Astrocyte (in vitro differentiated cells and primary cell): ENCODE results near the gene MSS51.

Source experiments
- EZH2 ChIP-seq: IDR thresholded peaks from 2 replicates; pipeline ENCODE4 v1.6.1; 2012; ENCODE audit warnings: mild to moderate bottlenecking, low read length, inconsistent platforms; ENCODE audit not compliant: insufficient read depth
- TF ChIP-seq, protein P1 (sequence below): IDR thresholded peaks from 2 replicates; pipeline ENCODE4 v1.5.1; 2011; ENCODE audit warnings: low read depth, mild to moderate bottlenecking, inconsistent platforms, low read length, moderate library complexity; ENCODE audit not compliant: insufficient read depth

DNA sequence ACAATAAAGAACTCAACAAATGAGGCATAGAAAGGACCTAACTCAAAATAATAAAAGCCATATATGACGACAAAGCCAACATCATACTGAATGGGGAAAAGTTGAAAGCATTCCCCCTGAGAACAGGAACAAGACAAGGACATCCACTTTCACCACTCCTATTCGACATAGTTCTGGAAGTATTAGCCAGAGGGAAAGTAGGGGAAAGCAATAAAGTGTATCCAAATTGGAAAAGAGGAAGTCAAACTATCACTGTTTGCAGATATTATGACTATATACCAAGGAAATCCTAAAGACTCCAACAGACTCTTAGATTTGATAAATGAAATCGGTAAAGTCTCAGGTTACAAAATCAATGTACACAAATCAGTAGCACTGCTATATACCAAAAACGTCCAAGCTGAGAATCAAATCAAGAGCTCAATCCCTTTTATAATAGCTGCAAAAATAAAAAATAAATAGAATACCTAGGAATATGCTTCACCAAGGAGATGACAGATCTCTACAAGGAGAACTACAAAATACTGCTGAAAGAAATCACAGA, 24.3 kb downstream of the MSS51 start:
- TF ChIP-seq, protein P1, sequence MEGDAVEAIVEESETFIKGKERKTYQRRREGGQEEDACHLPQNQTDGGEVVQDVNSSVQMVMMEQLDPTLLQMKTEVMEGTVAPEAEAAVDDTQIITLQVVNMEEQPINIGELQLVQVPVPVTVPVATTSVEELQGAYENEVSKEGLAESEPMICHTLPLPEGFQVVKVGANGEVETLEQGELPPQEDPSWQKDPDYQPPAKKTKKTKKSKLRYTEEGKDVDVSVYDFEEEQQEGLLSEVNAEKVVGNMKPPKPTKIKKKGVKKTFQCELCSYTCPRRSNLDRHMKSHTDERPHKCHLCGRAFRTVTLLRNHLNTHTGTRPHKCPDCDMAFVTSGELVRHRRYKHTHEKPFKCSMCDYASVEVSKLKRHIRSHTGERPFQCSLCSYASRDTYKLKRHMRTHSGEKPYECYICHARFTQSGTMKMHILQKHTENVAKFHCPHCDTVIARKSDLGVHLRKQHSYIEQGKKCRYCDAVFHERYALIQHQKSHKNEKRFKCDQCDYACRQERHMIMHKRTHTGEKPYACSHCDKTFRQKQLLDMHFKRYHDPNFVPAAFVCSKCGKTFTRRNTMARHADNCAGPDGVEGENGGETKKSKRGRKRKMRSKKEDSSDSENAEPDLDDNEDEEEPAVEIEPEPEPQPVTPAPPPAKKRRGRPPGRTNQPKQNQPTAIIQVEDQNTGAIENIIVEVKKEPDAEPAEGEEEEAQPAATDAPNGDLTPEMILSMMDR, result no peak
- no peak for TF ChIP-seq EZH2
